GM18499 (cell line): ENCODE measurements around the gene MBTPS1.

ENCODE experiments used
- ATAC-seq: cut with Tn5 transposase; IDR thresholded peaks from one replicate; pipeline ENCODE4 v1.9.1; 2021; ENCODE audit warnings: moderate number of reproducible peaks; ENCODE audit not compliant: insufficient read depth, unreplicated experiment

The MBTPS1 gene

DNA sequence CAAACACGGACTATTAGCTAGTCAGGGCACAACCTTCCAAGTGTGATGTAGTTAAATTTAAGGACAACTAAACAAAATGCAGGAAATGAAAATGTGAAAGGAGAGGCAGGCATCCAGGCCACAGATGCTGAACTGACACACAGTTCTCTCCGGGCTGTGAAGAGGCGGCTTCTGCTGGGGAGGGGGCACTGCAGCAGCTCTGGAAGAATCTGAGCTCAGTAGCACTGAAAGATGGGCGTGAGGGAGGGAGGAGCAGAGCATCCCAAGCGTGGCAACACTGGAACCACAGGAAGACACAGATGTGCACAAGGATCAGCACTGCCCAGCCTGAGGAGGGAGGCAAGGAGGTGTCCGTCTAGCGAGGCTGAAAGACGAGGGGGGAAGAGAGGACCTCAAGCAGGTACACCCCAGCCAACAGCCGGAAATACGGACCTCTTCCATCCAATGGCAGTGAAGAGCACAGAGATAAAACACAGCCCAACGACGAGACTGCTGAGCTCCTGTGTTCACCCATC, 11.4 kb downstream of the MBTPS1 start:
- ATAC-seq = no peak

DNA sequence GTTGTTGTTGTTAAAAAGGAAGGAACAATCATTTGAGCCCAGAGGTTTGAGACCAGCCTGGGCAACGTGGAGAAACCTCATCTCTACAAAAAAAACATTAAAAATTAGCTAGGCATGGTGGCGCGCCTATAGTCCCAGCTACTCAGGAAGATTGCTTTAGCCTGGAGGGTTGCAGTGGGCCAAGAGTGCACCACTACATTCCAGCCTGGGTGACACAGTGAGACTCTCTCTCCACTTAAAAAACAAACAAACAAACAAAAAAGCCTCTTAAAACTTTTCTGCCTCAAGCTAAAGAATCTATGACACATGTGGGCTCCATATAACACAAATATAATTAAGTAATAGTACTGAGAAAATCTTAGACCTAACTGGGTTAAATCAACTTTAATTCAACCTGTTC, 12.5 kb downstream of the MBTPS1 start:
- no peak for ATAC-seq

DNA sequence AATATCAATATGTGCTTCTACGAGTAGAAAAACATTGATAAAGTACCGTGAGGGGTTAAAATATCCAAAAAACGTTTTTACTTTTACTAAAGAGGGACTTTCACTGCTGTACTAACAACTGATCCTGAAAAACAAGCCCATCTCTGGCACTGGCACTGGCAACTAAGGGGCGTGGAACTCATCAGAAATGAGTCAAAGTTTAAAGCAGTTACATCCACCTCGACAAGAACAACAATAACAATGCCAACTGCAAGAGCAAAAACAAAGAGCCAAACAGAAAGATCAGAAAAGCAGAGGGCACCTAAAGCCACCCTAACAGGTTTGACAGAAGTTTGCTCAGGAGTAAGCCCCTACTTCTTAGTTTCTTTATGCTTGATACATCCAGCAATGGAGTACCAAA, 13.1 kb downstream of the MBTPS1 start:
- ATAC-seq = no peak

- ATAC-seq = no peak
Measured at GRCh38 chr16:84098939-84099338, 17.8 kb downstream of the MBTPS1 start.

DNA sequence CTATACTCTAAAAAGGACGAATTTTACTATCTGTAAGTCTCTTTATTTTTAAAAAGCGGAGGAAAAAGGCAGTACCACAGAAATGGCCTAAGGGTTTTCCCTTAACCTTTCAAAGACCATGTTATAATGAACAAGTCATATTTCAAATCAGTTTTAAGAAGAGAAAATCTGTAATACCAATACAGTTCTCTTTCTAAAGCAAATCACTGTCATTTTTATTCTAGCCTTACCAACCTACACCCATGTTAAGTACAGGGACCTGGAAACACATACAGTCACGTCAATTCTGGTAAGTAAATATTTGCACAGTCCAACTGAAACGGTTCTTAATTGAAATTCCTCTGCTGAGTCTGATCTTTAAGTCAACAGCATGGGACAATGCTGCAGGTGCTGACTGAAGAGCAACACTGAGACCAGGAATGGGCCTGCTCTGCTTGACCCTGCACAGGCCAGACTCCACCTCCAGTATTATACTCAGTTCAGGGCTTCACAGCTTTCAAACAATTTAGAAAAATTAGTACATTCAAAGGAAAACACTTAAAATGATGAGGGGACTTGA, 20.2 kb downstream of the MBTPS1 start:
- ATAC-seq = no peak

GRCh38 chr16:84095466-84095865, 21.3 kb downstream of the MBTPS1 start:
- ATAC-seq = no peak

- ATAC-seq = no peak
Measured at GRCh38 chr16:84093879-84094270, 22.9 kb downstream of the MBTPS1 start.

DNA sequence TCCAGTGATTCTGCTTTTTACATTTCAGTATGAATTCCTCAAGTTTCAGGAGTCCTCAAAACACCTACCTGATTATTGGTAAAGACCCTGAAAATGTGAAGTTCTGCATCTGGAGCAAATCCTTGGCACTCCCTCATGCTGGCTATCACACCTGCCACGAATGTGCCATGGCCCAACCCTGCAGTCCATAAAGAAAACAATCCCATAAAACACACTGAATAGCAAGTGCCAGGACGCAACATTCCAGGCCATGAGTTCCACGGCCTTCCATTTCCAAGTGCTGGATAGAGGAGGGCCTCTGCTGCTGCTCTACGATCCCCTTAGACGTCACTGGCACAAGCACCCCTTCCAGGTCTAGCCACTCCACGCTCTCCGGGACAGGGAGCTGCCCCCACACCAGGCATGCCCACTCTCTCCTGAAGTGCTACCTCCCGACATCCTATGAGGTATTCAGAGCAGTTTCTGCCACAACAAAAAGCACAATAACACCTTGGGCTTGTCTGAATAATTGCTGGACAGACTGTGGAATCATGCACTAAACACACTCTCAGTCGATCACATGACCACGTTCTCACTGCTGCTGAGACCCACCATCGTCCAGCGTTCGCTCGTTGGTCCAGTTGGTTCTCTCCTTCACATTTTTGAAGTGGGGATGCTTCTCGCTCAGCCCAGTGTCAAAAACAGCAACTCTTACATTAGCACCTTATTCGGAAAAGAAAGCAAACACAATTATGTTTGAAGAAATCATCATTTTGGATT, 23.4 kb downstream of the MBTPS1 start:
- ATAC-seq = no peak

- ATAC-seq = no peak
Measured at GRCh38 chr16:84091460-84091859, 25.3 kb downstream of the MBTPS1 start.

- no peak for ATAC-seq
Measured at GRCh38 chr16:84090211-84090610, 26.5 kb downstream of the MBTPS1 start.

- ATAC-seq = peak; percentile 54
Measured at GRCh38 chr16:84088695-84089395, 27.9 kb downstream of the MBTPS1 start.

DNA sequence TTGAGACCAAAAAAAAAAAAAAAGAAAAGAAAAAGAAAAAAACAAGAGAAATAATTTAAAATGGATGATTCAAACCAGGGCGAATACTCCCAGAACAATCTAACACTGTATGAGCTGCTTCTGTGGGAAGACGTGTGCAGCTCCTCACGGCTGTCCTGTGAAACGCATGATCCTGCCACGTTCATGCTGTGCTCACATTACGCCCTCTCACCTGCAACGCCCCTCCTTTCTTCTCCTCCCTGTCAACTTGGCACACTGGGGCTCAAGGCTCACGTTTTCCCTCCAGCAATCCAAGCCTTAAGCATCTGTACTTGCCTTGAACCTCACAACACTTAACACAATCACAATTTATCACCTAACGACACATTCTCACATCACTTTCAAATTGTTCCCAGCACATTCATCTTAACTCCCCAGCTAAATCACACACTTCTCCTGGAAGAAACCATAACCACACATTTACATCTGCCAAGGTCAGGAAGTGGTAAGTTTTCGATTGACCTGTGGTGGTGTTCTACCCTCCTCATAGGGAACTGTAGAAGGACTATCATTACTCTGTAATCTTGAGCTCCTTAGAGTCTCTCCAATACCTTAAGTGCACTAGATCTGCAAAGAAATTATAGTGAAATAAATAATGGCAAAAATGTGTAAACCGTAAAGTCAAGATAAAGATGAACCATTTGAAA, 29.1 kb downstream of the MBTPS1 start:
- ATAC-seq = no peak

- ATAC-seq = no peak
Measured at GRCh38 chr16:84087001-84087400, 29.7 kb downstream of the MBTPS1 start.

GRCh38 chr16:84086341-84086740, 30.4 kb downstream of the MBTPS1 start:
- no peak for ATAC-seq

DNA sequence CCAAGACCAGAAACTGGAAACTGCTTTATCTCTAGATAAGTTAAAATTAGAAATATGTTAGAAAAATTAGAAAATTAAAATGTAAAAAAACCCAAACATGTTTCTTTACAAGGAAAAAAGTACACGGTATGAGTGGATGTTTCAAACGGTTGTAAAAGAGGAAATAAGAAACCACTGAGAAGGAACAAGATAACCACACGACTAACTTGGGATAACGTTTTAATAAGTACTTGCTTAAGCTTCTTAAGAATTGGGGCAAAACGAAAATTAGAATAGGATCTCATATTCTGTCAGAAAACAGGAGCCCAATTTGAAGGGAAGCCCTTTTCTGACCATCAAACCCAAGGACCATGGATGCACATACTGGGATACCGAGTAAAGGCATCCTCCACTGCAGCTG, 31.0 kb downstream of the MBTPS1 start:
- ATAC-seq = no peak

- ATAC-seq = no peak
Measured at GRCh38 chr16:84085271-84085667, 31.5 kb downstream of the MBTPS1 start.

DNA sequence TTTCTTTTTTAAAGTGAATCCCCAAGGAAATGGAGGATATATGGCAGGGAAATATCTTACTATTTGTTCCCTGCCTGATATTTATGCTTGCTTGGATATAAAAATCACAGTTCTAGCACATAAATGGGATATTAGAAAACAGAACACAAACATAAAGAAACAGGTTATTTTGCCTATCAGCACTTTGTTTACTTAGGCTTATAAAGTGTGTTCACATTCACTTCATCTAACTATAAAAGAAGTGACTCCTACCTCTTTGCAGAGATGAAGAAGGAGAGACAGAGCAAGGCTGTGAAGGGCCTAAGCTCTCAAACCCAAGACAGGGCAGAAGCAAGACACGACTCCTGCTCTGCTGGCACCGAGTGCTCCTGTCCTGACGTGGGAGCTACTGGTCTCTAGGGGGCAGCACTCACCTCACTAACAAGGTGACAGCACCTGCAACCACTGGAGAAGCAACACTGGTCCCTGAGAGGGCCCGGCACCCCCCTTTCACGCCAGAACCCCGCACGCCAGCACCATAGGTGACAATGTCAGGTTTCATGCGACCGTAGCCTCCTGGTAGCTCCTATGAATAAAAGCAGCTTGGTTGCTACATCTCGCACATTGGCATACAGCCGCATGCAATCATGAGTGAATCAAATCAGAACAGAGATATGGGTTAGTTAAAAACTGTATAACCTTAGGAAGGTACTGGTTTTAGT, 32.0 kb downstream of the MBTPS1 start:
- ATAC-seq = no peak

GRCh38 chr16:84082835-84083569, 33.7 kb downstream of the MBTPS1 start:
- no peak for ATAC-seq

- ATAC-seq = no peak
Measured at GRCh38 chr16:84082110-84082509, 34.6 kb downstream of the MBTPS1 start.
